Stimulated activated naive CD8-positive, alpha-beta T cell treated with anti-CD3 and anti-CD28 coated beads, Interleukin-15, Interleukin-2, amounts not matched to agents 100 ng/mL and 50 ng/mL, for 24 hours (primary cell): ENCODE measurements around the gene ATG2B.

ENCODE experiments used
- H3K27ac Mint-ChIP-seq: one replicate; pipeline ENCODE4 v1.8.0; 2021; ENCODE audit warnings: mild to moderate bottlenecking, mixed read lengths
- H3K27me3 Mint-ChIP-seq: one replicate; pipeline ENCODE4 v1.8.0; 2021; ENCODE audit warnings: mixed read lengths
- H3K36me3 Mint-ChIP-seq: one replicate; pipeline ENCODE4 v1.8.0; 2021; ENCODE audit warnings: low read depth, mixed read lengths
- H3K4me1 Mint-ChIP-seq: one replicate; pipeline ENCODE4 v1.8.0; 2021; ENCODE audit warnings: low read depth, mixed read lengths
- H3K4me3 Mint-ChIP-seq: one replicate; pipeline ENCODE4 v1.8.0; 2021; ENCODE audit warnings: mild to moderate bottlenecking, mixed read lengths
- H3K9me3 Mint-ChIP-seq: one replicate; pipeline ENCODE4 v1.8.0; 2021; ENCODE audit warnings: mixed read lengths

ATG2B gene

GRCh38 chr14:96231056-96231455 is 132.1 kb downstream of the ATG2B start:
- H3K36me3 Mint-ChIP-seq = no peaks in the 10 kb centered on the region
- no peak overlapping the region for H3K27ac Mint-ChIP-seq
- H3K9me3 Mint-ChIP-seq = no peaks in the 10 kb centered on the region
- H3K4me1 Mint-ChIP-seq = no peaks in the 10 kb centered on the region
- no peak overlapping the region for H3K4me3 Mint-ChIP-seq
- H3K27me3 Mint-ChIP-seq = no peaks in the 10 kb centered on the region

GRCh38 chr14:96229315-96229714 is 133.8 kb downstream of the ATG2B start:
- H3K4me3 Mint-ChIP-seq = no peak overlapping the region
- H3K4me1 Mint-ChIP-seq = no peaks in the 10 kb centered on the region
- H3K36me3 Mint-ChIP-seq = no peaks in the 10 kb centered on the region
- H3K27ac Mint-ChIP-seq = no peak overlapping the region
- no peaks in the 10 kb centered on the region for H3K27me3 Mint-ChIP-seq
- H3K9me3 Mint-ChIP-seq = no peaks in the 10 kb centered on the region
